ENCODE results near the gene ITGB8. TPM values are rescaled to one million over a fixed set of nuclear protein-coding genes. Genes with fewer than 3 reads are reported as not detected.

Gene ITGB8
- polyA plus RNA-seq, 4 donors, result 39.7 to 48.5 (median 42.2) TPM

GRCh38 chr7:20331910-20332813 lies 1.5 kb downstream of the ITGB8 start:
- no peak for DNase-seq (ENCODE audit: low read depth in 4 of 4, low spot score in 3 of 4)

DNA sequence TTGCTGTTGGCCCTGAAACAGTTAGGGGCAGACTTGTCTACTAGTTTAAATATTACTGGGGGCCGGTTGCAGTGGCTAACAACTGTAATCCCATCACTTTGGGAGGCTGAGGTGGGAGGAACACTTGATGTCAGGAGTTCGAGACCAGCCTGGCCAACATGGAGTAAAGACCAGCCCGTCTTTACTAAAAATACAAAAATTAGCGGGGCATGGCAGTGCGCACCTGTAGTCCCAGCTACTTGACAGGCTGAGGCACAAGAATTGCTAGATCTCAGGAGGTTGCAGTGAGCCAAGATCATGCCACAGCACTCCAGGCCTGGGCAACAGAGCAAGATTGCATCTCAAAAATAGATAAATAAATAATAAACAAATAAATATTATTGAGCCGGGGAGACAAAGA lies 7.6 kb downstream of the ITGB8 start:
- no peak for DNase-seq (ENCODE audit: low read depth in 4 of 4, low spot score in 3 of 4)

- no peak for DNase-seq (ENCODE audit: low read depth in 4 of 4, low spot score in 3 of 4)
Observed at GRCh38 chr7:20340839-20341238, 10.1 kb downstream of the ITGB8 start.

GRCh38 chr7:20343205-20343604 lies 12.5 kb downstream of the ITGB8 start:
- no peak for DNase-seq (ENCODE audit: low read depth in 4 of 4, low spot score in 3 of 4)

DNA sequence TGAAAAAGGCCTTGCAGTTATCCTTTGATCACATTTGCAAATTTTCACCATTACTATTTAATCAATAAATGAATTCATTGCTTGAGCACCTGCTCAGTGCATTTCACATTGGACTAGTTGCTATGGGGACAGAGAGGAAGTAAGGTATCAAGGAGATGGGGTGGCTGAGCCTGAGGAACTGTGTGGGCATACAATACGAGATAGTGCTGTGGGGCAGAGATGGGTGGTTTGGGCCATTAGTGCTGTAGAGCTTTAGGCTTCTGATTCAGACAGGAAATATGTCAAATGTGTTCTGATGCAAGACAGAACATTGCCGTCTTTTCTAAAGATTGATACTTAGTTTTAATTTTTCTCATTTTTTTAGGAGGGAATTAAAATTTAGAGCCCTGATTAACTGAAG lies 13.2 kb downstream of the ITGB8 start:
- DNase-seq (ENCODE audit: low read depth in 4 of 4, low spot score in 3 of 4), result no peak

- DNase-seq (ENCODE audit: low read depth in 4 of 4, low spot score in 3 of 4), result no peak
Observed at GRCh38 chr7:20344396-20344795, 13.7 kb downstream of the ITGB8 start.

GRCh38 chr7:20346577-20346976 lies 15.9 kb downstream of the ITGB8 start:
- DNase-seq (ENCODE audit: low read depth in 4 of 4, low spot score in 3 of 4), result no peak

DNA sequence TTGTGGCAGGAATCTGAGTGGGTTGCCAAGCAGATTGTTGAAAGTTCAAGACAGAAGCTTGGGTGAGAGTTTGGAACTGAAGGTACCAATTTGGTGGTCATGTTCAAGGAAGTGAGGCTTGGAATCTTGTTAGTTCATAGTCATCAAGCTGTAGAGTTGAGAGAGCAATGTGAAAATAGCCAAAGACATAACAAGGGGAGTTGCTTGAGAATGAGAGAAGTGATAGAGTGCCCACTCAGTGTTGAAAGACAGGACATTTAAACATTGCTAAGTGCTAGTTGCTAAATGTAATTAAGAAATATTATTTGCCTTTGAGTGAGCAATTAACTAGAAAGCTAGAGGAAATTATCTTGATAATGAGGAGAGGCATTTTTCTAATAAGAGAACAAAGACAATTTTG lies 17.0 kb downstream of the ITGB8 start:
- no peak for DNase-seq (ENCODE audit: low read depth in 4 of 4, low spot score in 3 of 4)

DNA sequence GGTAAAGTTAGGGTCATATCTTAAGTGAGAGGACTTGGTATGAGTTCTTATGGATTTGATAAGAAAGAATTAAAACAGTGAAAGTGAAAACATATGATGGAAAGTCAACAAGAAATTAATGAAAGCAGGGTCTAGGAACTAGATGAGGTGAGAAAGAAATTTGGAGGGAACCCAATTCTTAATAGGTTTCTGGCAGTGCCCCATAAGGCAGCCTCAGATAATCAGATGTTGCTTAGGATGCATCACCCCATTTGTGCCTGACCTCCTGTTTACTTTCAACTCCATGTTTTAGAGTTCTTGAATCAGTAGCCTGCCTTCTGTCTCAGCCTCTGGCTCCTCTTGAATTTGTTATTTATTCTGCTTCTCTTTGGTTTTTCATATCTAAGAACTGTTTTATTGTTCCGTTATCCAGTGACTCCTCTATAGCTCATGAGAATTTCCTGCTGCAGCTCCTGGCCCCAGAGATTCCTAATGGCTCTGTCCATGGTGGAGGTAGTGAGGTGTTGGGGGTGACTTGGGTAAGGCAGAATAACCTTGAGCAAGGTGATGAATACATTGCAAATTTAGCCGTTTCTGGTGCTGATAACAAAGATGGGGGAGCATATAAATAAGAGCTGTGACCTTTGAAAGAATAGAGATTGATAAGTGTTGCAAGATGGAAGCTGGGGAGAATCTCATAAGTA lies 17.6 kb downstream of the ITGB8 start:
- DNase-seq (ENCODE audit: low read depth in 4 of 4, low spot score in 3 of 4), result no peak

- no peak for DNase-seq (ENCODE audit: low read depth in 4 of 4, low spot score in 3 of 4)
Observed at GRCh38 chr7:20350518-20350951, 19.8 kb downstream of the ITGB8 start.

DNA sequence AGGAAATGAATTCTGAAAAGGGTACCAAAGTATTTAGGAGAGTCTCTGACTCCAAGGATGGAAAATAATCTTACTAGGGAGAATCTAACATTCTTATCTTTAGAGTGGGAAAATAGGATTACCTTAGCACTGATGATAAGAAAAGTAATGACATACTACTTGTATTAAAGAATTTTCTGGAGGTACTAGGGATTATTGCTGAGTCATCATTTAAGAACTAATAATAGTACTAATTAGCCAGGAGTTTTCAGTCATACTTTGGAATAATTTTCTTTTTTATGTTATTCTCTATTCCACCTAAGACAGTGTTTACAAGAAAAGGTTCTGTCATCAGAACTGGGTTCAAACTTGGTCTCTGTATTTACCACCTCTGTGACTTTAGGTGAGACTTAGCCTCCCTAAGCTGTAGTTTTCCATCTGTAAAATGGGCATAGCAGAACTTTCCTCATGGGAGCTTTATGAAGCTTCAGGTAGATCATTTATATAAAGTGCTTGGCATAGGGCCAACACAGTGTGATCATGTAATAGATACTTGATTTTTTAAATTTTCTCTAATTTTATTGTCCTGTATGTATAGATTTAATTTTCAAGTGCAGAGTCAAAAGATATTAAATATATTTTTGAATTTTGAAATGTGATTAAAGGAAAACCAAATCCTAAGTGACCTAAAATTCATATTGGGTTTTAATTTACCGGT lies 20.4 kb downstream of the ITGB8 start:
- no peak for DNase-seq (ENCODE audit: low read depth in 4 of 4, low spot score in 3 of 4)

- no peak for DNase-seq (ENCODE audit: low read depth in 4 of 4, low spot score in 3 of 4)
Observed at GRCh38 chr7:20351901-20352300, 21.2 kb downstream of the ITGB8 start.

DNA sequence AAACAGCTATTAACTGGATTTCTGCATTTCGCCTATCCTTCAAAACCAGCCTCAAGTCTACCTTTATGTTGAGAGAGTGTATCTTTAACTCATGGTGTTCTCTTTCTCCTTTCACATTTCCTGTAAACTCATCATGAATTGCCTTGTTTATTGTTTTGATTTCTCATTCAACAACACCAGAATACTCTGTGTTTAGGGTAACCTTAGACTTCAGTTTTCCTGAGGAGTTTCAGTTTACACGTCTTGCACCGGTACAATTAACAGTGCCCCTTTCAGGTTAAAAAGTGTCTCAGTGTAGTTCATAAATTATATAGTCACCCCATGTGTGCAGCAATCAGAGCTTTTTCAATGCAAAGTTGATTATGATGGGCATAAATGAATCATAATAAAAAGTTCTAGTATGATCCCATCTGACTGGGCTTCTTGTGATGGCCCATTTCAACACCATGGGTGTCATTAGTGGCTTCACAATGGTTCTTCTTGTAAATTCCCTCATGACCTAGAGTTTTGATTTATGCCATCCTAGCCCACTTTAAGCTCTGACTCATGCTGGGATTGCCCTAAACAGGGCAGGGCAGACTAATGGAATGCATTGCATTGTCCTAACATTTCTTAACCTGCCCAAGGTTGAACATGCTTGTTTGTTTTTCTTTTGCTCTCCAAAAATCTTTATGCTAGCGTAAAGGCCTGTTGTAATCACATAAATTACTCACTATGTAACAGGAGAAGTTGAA lies 22.0 kb downstream of the ITGB8 start:
- DNase-seq (ENCODE audit: low read depth in 4 of 4, low spot score in 3 of 4), result no peak

GRCh38 chr7:20354610-20355528 lies 24.2 kb downstream of the ITGB8 start:
- DNase-seq (ENCODE audit: low read depth in 4 of 4, low spot score in 3 of 4), result no peak

GRCh38 chr7:20358106-20358505 lies 27.4 kb downstream of the ITGB8 start:
- DNase-seq (ENCODE audit: low read depth in 4 of 4, low spot score in 3 of 4), result no peak

- no peak for DNase-seq (ENCODE audit: low read depth in 4 of 4, low spot score in 3 of 4)
Observed at GRCh38 chr7:20358762-20359282, 28.1 kb downstream of the ITGB8 start.

GRCh38 chr7:20359341-20359963 lies 28.8 kb downstream of the ITGB8 start:
- no peak for DNase-seq (ENCODE audit: low read depth in 4 of 4, low spot score in 3 of 4)

GRCh38 chr7:20362574-20363253 lies 32.0 kb downstream of the ITGB8 start:
- no peak for DNase-seq (ENCODE audit: low read depth in 4 of 4, low spot score in 3 of 4)

Data from right renal pelvis (tissue), 4 donors.